Measurements from ENCODE around the gene B3GNT9. TPM values are rescaled to one million over a fixed set of nuclear protein-coding genes. Genes with fewer than 3 reads are reported as not detected.
A peak's percentile ranks its signal among the peaks of the same experiment; 100 is the strongest.

B3GNT9 gene
- total and polyA plus RNA-seq, 2 of the 8 experiments (the other 6 are each of a cell fraction or from before 2014, with no cell fraction given): 3.5 to 9.0 TPM

DNA sequence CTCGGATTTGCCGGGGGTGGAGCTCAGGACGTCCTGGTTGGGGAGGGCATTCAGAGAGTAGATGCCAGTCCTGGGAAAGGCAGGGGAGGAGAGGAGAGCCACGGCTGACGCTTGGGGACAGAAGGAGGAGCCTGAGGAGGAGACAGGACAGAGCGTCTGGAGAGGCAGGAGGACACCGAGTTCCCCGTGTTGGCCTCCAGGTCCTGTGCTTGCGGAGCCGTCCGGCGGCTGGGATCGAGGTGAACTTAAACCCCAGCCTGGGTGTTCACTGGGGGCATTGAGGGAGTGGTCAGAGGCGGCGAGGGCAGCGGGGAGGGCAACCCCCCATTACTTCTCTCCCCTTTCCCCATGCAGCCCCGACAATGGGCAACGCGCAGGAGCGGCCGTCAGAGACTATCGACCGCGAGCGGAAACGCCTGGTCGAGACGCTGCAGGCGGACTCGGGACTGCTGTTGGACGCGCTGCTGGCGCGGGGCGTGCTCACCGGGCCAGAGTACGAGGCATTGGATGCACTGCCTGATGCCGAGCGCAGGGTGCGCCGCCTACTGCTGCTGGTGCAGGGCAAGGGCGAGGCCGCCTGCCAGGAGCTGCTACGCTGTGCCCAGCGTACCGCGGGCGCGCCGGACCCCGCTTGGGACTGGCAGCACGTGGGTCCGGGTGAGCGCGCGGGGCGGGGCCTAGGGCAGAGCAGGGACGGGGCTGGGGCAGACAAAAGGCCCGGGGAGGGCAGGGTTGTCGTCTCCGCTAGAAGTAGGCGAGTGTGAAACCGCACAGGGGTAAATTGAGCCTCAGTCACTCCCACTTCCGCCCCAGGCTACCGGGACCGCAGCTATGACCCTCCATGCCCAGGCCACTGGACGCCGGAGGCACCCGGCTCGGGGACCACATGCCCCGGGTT, 23.3 kb upstream of the B3GNT9 start (continued):
- TF ChIP-seq, protein P1, sequence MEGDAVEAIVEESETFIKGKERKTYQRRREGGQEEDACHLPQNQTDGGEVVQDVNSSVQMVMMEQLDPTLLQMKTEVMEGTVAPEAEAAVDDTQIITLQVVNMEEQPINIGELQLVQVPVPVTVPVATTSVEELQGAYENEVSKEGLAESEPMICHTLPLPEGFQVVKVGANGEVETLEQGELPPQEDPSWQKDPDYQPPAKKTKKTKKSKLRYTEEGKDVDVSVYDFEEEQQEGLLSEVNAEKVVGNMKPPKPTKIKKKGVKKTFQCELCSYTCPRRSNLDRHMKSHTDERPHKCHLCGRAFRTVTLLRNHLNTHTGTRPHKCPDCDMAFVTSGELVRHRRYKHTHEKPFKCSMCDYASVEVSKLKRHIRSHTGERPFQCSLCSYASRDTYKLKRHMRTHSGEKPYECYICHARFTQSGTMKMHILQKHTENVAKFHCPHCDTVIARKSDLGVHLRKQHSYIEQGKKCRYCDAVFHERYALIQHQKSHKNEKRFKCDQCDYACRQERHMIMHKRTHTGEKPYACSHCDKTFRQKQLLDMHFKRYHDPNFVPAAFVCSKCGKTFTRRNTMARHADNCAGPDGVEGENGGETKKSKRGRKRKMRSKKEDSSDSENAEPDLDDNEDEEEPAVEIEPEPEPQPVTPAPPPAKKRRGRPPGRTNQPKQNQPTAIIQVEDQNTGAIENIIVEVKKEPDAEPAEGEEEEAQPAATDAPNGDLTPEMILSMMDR (IDR thresholded peaks at IDR 0.05; ENCODE audit: control extremely low read depth in 1 of 3, insufficient read depth in 1 of 3, low read depth in 1 of 3, low read length in 3 of 3): peak in 2 of 3 experiments; percentile 14 to 15; a peak in 2 of 4 replicates
- no peak for TF ChIP-seq CBX8 (IDR thresholded peaks at IDR 0.05; ENCODE audit: borderline replicate concordance, low read depth, low read length)
- TF ChIP-seq BACH1 (IDR thresholded peaks at IDR 0.05; ENCODE audit: low read length): no peak
- TF ChIP-seq ASH2L (IDR thresholded peaks at IDR 0.05; ENCODE audit: low read length): no peak
- TF ChIP-seq SUZ12 (IDR thresholded peaks at IDR 0.05; ENCODE audit: low read length): peak; percentile 92
- no peak for TF ChIP-seq TCF12 (IDR thresholded peaks at IDR 0.05; ENCODE audit: low read depth, low read length)
- TF ChIP-seq SIN3A (conservative IDR thresholded peaks at IDR 0.05 in 1 of 2, IDR thresholded peaks at IDR 0.05 in 1 of 2; ENCODE audit: low read depth in 1 of 2, low read length in 2 of 2): no peak; a peak in 1 of 4 replicates
- peak; percentile 36 for TF ChIP-seq RNF2 (IDR thresholded peaks at IDR 0.05; ENCODE audit: borderline replicate concordance, low read depth, low read length, missing control alignments, poor library complexity, severe bottlenecking)
- no peak for TF ChIP-seq KDM1A (IDR thresholded peaks at IDR 0.05; ENCODE audit: borderline replicate concordance, low read length)
- no peak for TF ChIP-seq RBBP5 (IDR thresholded peaks at IDR 0.05; ENCODE audit: borderline replicate concordance, low read depth, low read length)
- TF ChIP-seq SP4 (IDR thresholded peaks at IDR 0.05; ENCODE audit: low read length): no peak
- TF ChIP-seq HDAC2 (IDR thresholded peaks at IDR 0.05; ENCODE audit: borderline replicate concordance in 1 of 2, low read depth in 2 of 2, low read length in 2 of 2): no peak
- no peak for TF ChIP-seq SP2 (IDR thresholded peaks at IDR 0.05; ENCODE audit: low read length)
- TF ChIP-seq CTBP2 (IDR thresholded peaks at IDR 0.05; ENCODE audit: borderline replicate concordance, insufficient read depth, insufficient read length, low read length): peak; percentile 12
